WTC11 (cell line): Measurements from ENCODE around the gene CARD14. TPM values are rescaled to one million over a fixed set of nuclear protein-coding genes. Genes with fewer than 3 reads are reported as not detected.

ENCODE experiments used
- ATAC-seq: fragments of 200-7000 bp; cut with Tn5 transposase; 2 replicates; pipeline ENCODE4 v1.10.0; 2021; ENCODE audit warnings: mild to moderate bottlenecking, moderate library complexity
- CTCF ChIA-PET: fragments of 300-600 bp; sonication (Branson Sonifier 250); formaldehyde crosslinking; loops from one replicate; lab custom pipeline; 2021; ENCODE audit warnings: antibody characterized with exemption; lab: Charles Lee
- POLR2A ChIA-PET: fragments of 350-600 bp; sonication (Branson Sonifier 250); formaldehyde crosslinking; loops from one replicate; lab custom pipeline; 2021; ENCODE audit warnings: antibody characterized with exemption; lab: Charles Lee
- DNase-seq: peaks from one replicate; pipeline ENCODE4 v3.0.0; 2021; ENCODE audit warnings: low spot score
- H3K27ac Mint-ChIP-seq: 2 replicates; pipeline ENCODE4 v1.8.0; 2021; ENCODE audit warnings: mixed read lengths
- H3K27me3 Mint-ChIP-seq: 2 replicates; pipeline ENCODE4 v1.8.0; 2021; ENCODE audit warnings: low read depth, mild to moderate bottlenecking, moderate library complexity, mixed read lengths
- H3K36me3 Mint-ChIP-seq: 2 replicates; pipeline ENCODE4 v1.8.0; 2021; ENCODE audit warnings: mixed read lengths
- H3K4me1 Mint-ChIP-seq: 2 replicates; pipeline ENCODE4 v1.8.0; 2022; ENCODE audit warnings: mixed read lengths
- H3K4me3 Mint-ChIP-seq: 2 replicates; pipeline ENCODE4 v1.8.0; 2021; ENCODE audit warnings: mild to moderate bottlenecking, moderate library complexity, mixed read lengths
- H3K9me3 Mint-ChIP-seq: 2 replicates; pipeline ENCODE4 v1.8.0; 2021; ENCODE audit warnings: mixed read lengths
- CBFB ChIP-seq: sonication (generic); formaldehyde crosslinking; IDR thresholded peaks from 2 replicates; pipeline ENCODE4 v1.8.1; 2022; ENCODE audit warnings: mild to moderate bottlenecking, low read depth, missing genetic modification reagents
- TEAD4 ChIP-seq: sonication (generic); formaldehyde crosslinking; IDR thresholded peaks from 2 replicates; pipeline ENCODE4 v1.8.0; 2022; ENCODE audit warnings: mild to moderate bottlenecking, missing genetic modification reagents
- ZNF263 ChIP-seq: sonication (generic); formaldehyde crosslinking; IDR thresholded peaks from 2 replicates; pipeline ENCODE4 v1.8.1; 2022; ENCODE audit warnings: low read depth, mild to moderate bottlenecking, moderate library complexity, missing genetic modification reagents
- total RNA-seq: library from RNA; stranded (reverse); gene quantifications from 3 replicates; pipeline ENCODE4 v1.2.3, GENCODE V29; 2021
- TF ChIP-seq, protein P1 (sequence below): fragments of 250-450 bp; sonication (Bioruptor Pico); conservative IDR thresholded peaks from 2 replicates; pipeline ENCODE4 v1.9.0; 2021; ENCODE audit warnings: mild to moderate bottlenecking
- TF ChIP-seq, protein P2 (sequence below): sonication (generic); formaldehyde crosslinking; IDR thresholded peaks from 2 replicates; pipeline ENCODE4 v1.8.0; 2022; ENCODE audit warnings: mild to moderate bottlenecking, missing genetic modification reagents
- TF ChIP-seq, protein P3 (sequence below): sonication (generic); formaldehyde crosslinking; IDR thresholded peaks from 2 replicates; pipeline ENCODE4 v1.8.1; 2023; ENCODE audit warnings: mild to moderate bottlenecking, missing genetic modification reagents, moderate library complexity
- TF ChIP-seq, protein P4 (sequence below): fragments of 250-450 bp; sonication (Bioruptor Pico); IDR thresholded peaks from 2 replicates; pipeline ENCODE4 v1.9.0; 2021; ENCODE audit warnings: mild to moderate bottlenecking, borderline replicate concordance
- TF ChIP-seq, protein P5 (sequence below): sonication (generic); formaldehyde crosslinking; IDR thresholded peaks from 2 replicates; pipeline ENCODE4 v1.8.0; 2023; ENCODE audit warnings: mild to moderate bottlenecking, missing genetic modification reagents
- TF ChIP-seq, protein P6 (sequence below): sonication (generic); formaldehyde crosslinking; IDR thresholded peaks from 2 replicates; pipeline ENCODE4 v1.8.1; 2023; ENCODE audit warnings: mild to moderate bottlenecking, missing genetic modification reagents
- TF ChIP-seq, protein P7 (sequence below): fragments of 200-600 bp; IDR thresholded peaks from 2 replicates; pipeline ENCODE4 v1.8.0; 2022; ENCODE audit warnings: antibody characterized with exemption
- TF ChIP-seq, protein P8 (sequence below): fragments of 250-450 bp; sonication (Bioruptor Pico); IDR thresholded peaks from 2 replicates; pipeline ENCODE4 v1.9.0; 2021; ENCODE audit warnings: mild to moderate bottlenecking

The CARD14 gene
- total RNA-seq, 1 experiment from 2014 or later: 0.83 TPM

DNA sequence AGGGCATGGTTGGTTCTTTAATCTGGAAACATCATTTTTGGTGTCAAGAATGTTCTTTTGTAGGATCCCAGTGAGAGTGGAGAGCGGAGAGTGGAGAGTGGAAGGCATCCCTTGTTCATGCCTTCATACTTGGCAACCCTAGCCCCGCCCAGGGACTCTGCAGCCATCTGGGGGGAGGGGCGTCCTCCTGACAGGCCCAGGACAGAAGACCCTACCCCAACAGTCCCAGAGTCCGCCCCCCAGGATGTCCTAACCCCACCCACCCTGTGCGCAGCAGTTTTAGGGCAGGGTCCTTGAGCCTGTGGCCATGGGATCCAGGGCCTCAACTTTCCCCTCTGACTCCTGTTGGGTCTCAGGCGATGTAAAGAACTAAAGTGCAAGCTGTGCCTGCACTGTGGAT lies 54.9 kb downstream of the CARD14 start:
- H3K9me3 Mint-ChIP-seq: no peaks in the 10 kb centered on the region
- no peak overlapping the region for H3K4me3 Mint-ChIP-seq
- ATAC-seq (no peak; the same call in 1 of the 2 replicates), DNase-seq (peak; percentile 40)
- ChIA-PET CTCF (interaction anchor here (2.5 kb wide), 1 partner anchor 123 kb away, joined by 9 read pairs; the partner anchor contains the start of gene GAA), POLR2A (no interaction called here)
- H3K27me3 Mint-ChIP-seq: no peaks in the 10 kb centered on the region
- peaks cover 23% of the 10 kb centered on the region for H3K4me1 Mint-ChIP-seq
- peaks cover 4% of the 10 kb centered on the region; the same call in 1 of the 2 replicates for H3K36me3 Mint-ChIP-seq
- TF ChIP-seq, protein P1, sequence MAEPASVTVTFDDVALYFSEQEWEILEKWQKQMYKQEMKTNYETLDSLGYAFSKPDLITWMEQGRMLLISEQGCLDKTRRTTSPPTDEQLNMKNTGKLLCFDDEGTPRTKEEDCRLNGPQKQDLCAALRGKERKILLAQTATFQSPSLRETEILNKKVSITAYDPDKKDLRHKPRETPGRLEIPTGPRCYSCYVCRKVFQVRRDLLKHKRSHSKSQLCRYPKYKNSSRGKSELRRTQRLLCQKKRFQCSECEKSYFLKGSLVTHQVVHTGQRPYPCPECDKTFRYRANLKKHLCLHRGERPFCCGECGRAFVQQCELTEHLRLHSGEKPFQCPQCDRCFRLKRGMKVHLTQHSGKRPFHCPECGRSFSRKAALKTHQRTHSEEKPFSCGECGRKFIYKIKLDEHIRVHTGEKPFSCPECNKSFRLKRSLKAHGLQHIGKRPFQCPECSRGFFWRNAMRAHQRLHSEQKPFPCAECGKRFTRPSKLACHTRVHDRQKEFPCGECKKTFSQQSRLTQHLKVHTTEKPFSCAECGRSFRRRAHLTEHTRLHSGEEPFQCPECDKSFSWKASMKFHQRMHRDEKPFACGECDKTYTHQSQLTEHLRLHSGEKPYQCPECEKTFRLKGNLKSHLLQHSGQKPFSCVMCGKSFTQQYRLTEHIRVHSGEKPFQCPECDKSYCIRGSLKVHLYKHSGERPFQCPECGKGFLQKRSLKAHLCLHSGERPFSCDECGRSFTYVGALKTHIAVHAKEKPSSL: no peak
- TF ChIP-seq CBFB: no peak
- no peak for TF ChIP-seq TEAD4 (CRISPR knock-in tag)
- TF ChIP-seq, protein P2, sequence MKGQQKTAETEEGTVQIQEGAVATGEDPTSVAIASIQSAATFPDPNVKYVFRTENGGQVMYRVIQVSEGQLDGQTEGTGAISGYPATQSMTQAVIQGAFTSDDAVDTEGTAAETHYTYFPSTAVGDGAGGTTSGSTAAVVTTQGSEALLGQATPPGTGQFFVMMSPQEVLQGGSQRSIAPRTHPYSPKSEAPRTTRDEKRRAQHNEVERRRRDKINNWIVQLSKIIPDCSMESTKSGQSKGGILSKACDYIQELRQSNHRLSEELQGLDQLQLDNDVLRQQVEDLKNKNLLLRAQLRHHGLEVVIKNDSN (CRISPR knock-in tag): no peak
- TF ChIP-seq, protein P3, sequence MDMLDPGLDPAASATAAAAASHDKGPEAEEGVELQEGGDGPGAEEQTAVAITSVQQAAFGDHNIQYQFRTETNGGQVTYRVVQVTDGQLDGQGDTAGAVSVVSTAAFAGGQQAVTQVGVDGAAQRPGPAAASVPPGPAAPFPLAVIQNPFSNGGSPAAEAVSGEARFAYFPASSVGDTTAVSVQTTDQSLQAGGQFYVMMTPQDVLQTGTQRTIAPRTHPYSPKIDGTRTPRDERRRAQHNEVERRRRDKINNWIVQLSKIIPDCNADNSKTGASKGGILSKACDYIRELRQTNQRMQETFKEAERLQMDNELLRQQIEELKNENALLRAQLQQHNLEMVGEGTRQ (CRISPR knock-in tag): no peak
- TF ChIP-seq, protein P4, sequence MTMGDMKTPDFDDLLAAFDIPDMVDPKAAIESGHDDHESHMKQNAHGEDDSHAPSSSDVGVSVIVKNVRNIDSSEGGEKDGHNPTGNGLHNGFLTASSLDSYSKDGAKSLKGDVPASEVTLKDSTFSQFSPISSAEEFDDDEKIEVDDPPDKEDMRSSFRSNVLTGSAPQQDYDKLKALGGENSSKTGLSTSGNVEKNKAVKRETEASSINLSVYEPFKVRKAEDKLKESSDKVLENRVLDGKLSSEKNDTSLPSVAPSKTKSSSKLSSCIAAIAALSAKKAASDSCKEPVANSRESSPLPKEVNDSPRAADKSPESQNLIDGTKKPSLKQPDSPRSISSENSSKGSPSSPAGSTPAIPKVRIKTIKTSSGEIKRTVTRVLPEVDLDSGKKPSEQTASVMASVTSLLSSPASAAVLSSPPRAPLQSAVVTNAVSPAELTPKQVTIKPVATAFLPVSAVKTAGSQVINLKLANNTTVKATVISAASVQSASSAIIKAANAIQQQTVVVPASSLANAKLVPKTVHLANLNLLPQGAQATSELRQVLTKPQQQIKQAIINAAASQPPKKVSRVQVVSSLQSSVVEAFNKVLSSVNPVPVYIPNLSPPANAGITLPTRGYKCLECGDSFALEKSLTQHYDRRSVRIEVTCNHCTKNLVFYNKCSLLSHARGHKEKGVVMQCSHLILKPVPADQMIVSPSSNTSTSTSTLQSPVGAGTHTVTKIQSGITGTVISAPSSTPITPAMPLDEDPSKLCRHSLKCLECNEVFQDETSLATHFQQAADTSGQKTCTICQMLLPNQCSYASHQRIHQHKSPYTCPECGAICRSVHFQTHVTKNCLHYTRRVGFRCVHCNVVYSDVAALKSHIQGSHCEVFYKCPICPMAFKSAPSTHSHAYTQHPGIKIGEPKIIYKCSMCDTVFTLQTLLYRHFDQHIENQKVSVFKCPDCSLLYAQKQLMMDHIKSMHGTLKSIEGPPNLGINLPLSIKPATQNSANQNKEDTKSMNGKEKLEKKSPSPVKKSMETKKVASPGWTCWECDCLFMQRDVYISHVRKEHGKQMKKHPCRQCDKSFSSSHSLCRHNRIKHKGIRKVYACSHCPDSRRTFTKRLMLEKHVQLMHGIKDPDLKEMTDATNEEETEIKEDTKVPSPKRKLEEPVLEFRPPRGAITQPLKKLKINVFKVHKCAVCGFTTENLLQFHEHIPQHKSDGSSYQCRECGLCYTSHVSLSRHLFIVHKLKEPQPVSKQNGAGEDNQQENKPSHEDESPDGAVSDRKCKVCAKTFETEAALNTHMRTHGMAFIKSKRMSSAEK: no peak
- TF ChIP-seq, protein P5, sequence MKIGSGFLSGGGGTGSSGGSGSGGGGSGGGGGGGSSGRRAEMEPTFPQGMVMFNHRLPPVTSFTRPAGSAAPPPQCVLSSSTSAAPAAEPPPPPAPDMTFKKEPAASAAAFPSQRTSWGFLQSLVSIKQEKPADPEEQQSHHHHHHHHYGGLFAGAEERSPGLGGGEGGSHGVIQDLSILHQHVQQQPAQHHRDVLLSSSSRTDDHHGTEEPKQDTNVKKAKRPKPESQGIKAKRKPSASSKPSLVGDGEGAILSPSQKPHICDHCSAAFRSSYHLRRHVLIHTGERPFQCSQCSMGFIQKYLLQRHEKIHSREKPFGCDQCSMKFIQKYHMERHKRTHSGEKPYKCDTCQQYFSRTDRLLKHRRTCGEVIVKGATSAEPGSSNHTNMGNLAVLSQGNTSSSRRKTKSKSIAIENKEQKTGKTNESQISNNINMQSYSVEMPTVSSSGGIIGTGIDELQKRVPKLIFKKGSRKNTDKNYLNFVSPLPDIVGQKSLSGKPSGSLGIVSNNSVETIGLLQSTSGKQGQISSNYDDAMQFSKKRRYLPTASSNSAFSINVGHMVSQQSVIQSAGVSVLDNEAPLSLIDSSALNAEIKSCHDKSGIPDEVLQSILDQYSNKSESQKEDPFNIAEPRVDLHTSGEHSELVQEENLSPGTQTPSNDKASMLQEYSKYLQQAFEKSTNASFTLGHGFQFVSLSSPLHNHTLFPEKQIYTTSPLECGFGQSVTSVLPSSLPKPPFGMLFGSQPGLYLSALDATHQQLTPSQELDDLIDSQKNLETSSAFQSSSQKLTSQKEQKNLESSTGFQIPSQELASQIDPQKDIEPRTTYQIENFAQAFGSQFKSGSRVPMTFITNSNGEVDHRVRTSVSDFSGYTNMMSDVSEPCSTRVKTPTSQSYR (CRISPR knock-in tag): no peak
- no peak for TF ChIP-seq ZNF263
- TF ChIP-seq, protein P6, sequence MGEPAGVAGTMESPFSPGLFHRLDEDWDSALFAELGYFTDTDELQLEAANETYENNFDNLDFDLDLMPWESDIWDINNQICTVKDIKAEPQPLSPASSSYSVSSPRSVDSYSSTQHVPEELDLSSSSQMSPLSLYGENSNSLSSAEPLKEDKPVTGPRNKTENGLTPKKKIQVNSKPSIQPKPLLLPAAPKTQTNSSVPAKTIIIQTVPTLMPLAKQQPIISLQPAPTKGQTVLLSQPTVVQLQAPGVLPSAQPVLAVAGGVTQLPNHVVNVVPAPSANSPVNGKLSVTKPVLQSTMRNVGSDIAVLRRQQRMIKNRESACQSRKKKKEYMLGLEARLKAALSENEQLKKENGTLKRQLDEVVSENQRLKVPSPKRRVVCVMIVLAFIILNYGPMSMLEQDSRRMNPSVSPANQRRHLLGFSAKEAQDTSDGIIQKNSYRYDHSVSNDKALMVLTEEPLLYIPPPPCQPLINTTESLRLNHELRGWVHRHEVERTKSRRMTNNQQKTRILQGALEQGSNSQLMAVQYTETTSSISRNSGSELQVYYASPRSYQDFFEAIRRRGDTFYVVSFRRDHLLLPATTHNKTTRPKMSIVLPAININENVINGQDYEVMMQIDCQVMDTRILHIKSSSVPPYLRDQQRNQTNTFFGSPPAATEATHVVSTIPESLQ (CRISPR knock-in tag): no peak
- TF ChIP-seq, protein P7, sequence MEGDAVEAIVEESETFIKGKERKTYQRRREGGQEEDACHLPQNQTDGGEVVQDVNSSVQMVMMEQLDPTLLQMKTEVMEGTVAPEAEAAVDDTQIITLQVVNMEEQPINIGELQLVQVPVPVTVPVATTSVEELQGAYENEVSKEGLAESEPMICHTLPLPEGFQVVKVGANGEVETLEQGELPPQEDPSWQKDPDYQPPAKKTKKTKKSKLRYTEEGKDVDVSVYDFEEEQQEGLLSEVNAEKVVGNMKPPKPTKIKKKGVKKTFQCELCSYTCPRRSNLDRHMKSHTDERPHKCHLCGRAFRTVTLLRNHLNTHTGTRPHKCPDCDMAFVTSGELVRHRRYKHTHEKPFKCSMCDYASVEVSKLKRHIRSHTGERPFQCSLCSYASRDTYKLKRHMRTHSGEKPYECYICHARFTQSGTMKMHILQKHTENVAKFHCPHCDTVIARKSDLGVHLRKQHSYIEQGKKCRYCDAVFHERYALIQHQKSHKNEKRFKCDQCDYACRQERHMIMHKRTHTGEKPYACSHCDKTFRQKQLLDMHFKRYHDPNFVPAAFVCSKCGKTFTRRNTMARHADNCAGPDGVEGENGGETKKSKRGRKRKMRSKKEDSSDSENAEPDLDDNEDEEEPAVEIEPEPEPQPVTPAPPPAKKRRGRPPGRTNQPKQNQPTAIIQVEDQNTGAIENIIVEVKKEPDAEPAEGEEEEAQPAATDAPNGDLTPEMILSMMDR: no peak
- TF ChIP-seq, protein P8, sequence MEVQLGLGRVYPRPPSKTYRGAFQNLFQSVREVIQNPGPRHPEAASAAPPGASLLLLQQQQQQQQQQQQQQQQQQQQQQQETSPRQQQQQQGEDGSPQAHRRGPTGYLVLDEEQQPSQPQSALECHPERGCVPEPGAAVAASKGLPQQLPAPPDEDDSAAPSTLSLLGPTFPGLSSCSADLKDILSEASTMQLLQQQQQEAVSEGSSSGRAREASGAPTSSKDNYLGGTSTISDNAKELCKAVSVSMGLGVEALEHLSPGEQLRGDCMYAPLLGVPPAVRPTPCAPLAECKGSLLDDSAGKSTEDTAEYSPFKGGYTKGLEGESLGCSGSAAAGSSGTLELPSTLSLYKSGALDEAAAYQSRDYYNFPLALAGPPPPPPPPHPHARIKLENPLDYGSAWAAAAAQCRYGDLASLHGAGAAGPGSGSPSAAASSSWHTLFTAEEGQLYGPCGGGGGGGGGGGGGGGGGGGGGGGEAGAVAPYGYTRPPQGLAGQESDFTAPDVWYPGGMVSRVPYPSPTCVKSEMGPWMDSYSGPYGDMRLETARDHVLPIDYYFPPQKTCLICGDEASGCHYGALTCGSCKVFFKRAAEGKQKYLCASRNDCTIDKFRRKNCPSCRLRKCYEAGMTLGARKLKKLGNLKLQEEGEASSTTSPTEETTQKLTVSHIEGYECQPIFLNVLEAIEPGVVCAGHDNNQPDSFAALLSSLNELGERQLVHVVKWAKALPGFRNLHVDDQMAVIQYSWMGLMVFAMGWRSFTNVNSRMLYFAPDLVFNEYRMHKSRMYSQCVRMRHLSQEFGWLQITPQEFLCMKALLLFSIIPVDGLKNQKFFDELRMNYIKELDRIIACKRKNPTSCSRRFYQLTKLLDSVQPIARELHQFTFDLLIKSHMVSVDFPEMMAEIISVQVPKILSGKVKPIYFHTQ: no peak
- TF ChIP-seq, all 79 proteins: peak for 0
- no peak overlapping the region for H3K27ac Mint-ChIP-seq
